T-helper 1 cell treated with Interleukin-12 subunit alpha and Interleukin-12 subunit beta and Interleukin-4 antibody, amounts not matched to agents 30 ng/mL and 1 ng/mL, for 36 hours (primary cell): ENCODE data around the gene HOGA1. TPM values are rescaled to one million over a fixed set of nuclear protein-coding genes. Genes with fewer than 3 reads are reported as not detected.
"Not testable (repeated sequence)": the region's sequence is repeated elsewhere in the genome, so short reads cannot be mapped to it uniquely, and the experiment has no call there.

Experiments
- intact Hi-C: fragments of 100-400 bp; cut with micrococcal nuclease; formaldehyde crosslinking; loops from one replicate; pipeline ENCODE4 v1.15.1; 2024
- total RNA-seq: library from RNA; stranded (reverse); gene quantifications from 2 replicates; pipeline ENCODE4 v1.2.3, GENCODE V29; 2022

HOGA1 gene
- total RNA-seq, 1 donor from 2014 or later, result not detected

DNA sequence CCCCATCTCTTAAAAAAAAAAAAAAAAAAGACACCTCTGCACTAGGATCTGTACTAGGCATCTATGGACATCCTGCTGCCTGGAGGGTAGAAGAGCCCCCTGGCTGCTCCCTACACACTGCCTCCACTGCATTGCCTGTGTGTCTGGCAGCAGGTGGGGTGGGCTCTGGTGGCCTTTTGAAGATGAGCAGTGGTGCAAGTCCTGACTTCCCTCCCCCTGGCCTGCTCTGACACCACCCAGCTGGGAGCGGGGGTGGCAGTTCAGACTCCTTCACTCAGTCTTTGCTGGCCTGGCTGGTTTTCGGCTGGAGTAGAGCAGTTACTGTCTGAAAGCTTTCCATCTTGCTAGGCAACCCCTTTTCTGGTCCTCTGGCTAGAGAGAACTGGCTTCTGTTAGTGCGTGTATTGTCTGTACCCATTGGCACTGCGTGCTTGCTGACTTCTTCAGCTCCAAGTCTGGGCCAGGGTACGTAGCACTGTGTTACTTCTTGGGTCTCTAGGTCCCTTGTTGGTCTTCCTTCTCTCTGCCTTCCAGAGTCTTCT lies 23.0 kb downstream of the HOGA1 start:
- intact Hi-C loops, result no loop called here

DNA sequence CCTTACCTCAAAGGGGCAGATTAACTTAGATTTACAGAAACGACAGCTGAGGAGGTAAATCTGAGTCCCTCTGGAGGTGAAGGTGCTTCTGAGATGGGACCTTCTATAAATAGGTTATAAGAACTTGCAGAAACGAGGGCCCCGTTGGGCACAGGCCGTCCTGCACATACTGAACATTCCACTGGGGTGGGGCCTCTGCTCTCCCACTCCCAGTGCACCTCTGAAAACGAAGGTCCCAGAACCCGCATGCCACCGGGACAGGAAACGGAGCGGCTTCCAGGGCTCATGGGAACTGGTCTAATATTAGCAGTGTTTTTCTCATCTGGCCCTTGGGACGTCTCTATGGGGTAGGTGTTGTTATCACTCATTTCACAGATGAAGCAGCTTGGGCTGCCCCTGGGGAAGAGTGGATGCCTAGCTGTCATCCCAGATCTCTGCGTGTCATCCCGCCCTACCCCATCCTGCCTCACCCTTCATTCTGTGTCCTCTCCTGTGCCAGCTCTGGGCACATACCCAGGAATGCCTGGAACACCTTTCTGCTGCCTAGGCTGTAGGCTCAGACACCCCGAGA lies 24.9 kb downstream of the HOGA1 start:
- intact Hi-C loops, result no loop called here

DNA sequence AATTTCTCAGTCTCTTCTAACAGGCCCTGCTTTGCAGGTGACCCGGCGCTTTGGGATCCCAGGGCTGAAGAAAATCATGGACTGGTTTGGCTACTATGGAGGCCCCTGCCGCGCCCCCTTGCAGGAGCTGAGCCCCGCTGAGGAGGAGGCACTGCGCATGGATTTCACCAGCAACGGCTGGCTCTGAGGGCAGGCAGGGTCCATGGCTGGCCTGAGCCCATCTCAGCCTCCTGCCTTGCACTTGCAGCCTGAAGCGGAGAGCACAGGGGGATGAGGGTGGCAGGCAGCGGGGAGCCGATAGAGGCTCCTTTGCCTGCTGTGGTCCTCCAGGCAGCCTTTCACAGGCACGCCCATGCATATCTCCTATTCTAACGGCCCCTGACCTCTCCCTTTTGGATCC lies 27.3 kb downstream of the HOGA1 start:
- intact Hi-C loops, result no loop called here

GRCh38 chr10:97612386-97612785 lies 28.2 kb downstream of the HOGA1 start:
- intact Hi-C loops, result loop anchor here (1.0 kb wide), 1 partner anchor 40 kb away; the partner anchor contains the start of gene ANKRD2

GRCh38 chr10:97618285-97618684 lies 34.1 kb downstream of the HOGA1 start:
- intact Hi-C loops, result no loop called here

- intact Hi-C loops, result no loop called here
Observed at GRCh38 chr10:97618733-97619132, 34.5 kb downstream of the HOGA1 start.

- intact Hi-C loops, result no loop called here
Observed at GRCh38 chr10:97623277-97623676, 39.1 kb downstream of the HOGA1 start.

DNA sequence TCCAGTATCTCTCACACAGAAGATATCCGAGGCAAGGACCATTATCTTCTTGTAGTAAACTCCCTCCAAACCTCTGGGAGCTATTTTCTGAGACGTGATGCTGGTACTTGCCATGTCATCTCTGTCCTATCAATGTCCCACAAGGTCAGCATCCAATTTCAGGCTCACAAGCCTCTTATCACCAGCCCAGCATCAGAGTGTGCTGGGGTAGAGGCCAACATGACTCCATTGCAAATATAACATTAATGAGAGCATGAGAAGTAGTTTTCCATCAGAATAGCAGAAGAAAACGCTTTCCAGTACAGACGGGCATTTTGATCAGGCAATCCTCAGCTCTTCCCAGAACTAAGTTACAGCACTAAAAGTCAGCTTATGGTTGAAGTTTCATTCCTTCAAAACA lies 43.5 kb downstream of the HOGA1 start:
- intact Hi-C loops, result no loop called here

DNA sequence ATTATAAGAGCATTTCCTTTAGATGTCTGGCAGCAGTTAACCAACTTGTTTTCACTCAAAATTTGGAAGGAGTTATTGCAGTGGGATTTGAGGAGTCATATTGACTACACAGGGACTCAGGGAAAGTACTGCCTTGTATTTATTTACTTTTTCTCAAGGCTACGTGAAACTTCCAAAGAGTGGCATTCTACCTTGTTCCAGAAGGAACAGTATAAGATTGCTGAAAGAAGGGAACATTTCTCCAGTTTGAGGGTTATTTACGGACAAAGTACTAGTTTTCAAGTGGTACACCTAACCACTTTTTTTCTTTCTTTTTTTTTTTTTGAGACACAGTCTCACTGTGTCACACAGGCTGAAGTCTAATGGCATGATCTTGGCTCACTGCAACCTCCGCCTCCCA lies 44.0 kb downstream of the HOGA1 start:
- intact Hi-C loops, result no loop called here

GRCh38 chr10:97629289-97629688 lies 45.1 kb downstream of the HOGA1 start:
- intact Hi-C loops, result no loop called here

DNA sequence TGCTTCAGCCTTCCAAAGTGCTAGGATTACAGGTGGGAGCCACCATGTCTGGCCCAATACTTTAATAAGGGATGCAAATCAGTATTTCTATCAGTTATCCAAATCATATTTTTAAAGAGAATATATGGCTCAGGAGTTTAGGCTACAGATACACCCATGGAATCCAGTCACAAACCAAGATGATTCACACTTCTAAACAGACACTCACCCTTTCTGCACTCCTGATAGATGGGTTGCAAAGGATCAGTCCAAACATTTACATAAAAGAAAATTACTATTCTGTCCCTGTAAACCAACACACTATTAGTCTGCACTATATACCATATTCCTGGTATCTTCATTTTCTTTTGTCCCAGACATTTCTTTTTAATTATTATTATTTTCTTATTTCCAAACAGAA lies 46.9 kb downstream of the HOGA1 start:
- intact Hi-C loops, result loop anchor here (5.0 kb wide), 1 partner anchor 1939 kb away; the partner anchor contains the start of gene TCTN3

GRCh38 chr10:97632949-97633884 lies 49.0 kb downstream of the HOGA1 start, which contains the start of gene MORN4:
Gene MORN4, minus strand, starts transcription at chr10:97633500. Its CDS starts 13,847 bp downstream, at chr10:97619653.
- intact Hi-C loops, result loop anchor here (1.0 to 5.0 kb wide), 10 partner anchors 8 to 1941 kb away; partner anchors contain the start of genes ARHGAP19, AVPI1, MMS19 and PGAM1

GRCh38 chr10:97633921-97634320 lies 49.7 kb downstream of the HOGA1 start:
- intact Hi-C loops, result loop anchor here (1.0 to 5.0 kb wide), 10 partner anchors 7 to 1942 kb away; partner anchors contain the start of genes ARHGAP19, AVPI1, MMS19 and PGAM1

GRCh38 chr10:97635577-97635976 lies 51.4 kb downstream of the HOGA1 start:
- intact Hi-C loops, result no loop called here

DNA sequence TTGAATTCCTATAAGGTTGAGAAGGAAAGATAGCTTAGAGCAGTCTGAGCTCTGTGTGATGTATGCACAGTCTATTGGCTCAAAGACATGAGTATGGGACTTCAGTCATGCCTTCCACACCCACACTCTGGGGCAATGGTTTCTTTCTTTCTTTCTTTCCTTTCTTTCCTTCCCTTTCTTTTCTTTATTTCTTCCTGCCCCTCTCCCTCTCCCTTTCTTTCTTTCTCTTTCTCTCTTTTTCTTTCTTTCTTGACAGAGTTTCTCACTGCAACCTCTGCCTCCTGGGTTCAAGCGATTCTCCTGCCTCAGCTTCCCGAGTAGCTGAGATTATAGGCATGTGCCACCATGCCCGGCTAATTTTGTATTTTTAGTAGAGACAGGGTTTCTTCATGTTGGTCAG lies 54.9 kb downstream of the HOGA1 start:
- intact Hi-C loops, result not testable (repeated sequence)

DNA sequence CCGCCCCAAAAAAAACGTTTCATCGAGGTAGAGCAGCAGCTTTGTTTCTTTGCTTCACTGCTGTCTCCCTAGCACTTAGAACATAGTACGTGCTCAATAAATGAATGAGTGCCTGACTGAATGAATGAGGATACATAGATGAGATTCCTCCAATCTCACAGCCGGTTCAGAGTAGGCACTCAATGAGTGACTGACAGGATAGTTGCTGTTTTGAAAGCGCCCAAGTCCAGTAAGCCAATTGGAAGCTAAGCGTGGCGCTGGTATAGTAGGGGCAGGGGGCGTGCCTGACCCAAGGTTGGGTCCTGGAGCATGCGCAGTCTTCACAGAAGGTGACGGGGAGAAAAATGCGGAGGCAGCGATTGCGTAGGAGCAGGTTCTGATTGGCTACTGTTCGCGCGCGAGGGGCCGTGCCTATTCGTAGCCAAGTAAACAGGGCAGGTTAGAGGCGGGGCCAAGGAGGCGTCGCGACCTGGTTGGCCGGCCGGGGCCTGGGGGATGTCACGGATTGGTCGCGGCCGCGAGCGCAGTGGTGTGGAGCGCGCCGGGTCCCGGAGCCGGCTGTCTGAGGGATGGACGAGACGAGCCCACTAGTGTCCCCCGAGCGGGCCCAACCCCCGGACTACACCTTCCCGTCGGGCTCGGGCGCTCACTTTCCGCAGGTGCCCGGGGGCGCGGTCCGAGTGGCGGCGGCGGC lies 56.1 kb downstream of the HOGA1 start, which contains the start of gene PI4K2A:
Gene PI4K2A (plus strand): TSS at position 498 of the 694 bp plus-strand sequence. CDS start 72 bp downstream, at position 570.
- intact Hi-C loops, result loop anchor here (1.0 to 5.0 kb wide), 14 partner anchors 9 to 1790 kb away; partner anchors contain the start of genes ARHGAP19, AVPI1, EXOSC1 and FRAT1

GRCh38 chr10:97640868-97641811 lies 57.0 kb downstream of the HOGA1 start:
- intact Hi-C loops, result loop anchor here (1.0 to 5.0 kb wide), 15 partner anchors 8 to 1789 kb away; partner anchors contain the start of genes ARHGAP19, AVPI1, EXOSC1 and FRAT1

DNA sequence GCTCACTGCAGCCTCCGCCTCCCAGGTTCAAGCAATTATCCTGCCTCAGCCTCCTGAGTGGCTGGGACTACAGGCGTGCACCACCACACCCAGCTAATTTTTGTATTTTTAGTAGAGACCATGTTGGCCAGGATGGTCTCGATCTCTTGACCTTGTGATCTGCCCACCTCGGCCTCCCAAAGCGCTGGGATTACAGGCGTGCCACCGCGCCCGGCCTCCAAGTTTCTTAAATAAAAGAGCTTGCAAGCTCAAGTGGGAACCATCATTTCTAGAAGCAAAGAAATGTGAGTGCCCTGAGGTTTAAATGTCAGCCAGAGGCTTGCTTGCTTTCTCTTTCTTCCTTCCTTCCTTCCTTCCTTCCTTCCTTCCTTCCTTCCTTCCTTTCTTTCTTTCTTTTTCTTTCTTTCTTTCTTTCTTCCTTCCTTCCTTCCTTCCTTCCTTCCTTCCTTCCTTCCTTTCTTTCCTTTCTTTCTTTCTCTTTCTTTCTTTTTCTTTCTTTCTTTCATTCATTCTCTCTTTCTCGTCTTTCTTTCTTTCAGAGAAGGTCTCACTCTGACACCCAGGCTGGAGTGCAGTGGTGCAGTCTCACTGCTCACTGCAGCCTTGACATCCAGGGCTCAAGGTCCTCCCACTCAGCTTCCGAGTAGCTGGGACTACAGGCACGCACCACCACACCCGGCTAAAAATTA lies 58.4 kb downstream of the HOGA1 start:
- intact Hi-C loops, result loop anchor here (5.0 kb wide), 1 partner anchor 810 kb away; the partner anchor contains the start of gene LCOR

DNA sequence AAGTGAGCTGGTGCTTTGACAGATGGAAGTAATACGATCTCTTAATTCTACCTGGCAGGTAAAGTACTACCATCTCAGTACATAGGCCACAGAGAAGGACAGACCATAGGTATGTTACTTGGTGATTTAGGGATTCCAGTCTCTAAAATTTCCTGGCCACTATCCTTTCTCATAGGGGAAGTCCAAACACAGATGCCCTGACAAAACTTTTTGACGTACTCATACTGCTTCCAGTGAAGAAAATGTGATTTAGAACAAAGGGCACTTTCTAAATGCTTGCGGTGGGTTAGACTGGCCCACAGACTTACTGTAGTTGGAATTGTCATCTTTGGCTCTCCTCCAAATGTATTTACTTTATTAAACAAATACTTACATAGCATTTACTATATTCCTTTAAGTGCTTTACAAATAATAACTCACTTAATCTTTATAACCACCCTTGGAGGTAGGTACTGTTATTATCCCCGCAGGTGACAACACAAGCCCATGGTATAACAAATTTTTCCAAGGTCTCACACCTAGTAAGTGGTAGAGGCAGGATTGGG lies 59.3 kb downstream of the HOGA1 start:
- intact Hi-C loops, result loop anchor here (5.0 kb wide), 1 partner anchor 811 kb away; the partner anchor contains the start of gene LCOR
